ENCODE measurements around the gene PSTPIP1.
A peak's percentile ranks its signal among the peaks of the same experiment; 100 is the strongest.

The PSTPIP1 gene

GRCh38 chr15:76998663-76999285, 3.8 kb downstream of the PSTPIP1 start:
- no peak for DNase-seq (ENCODE audit: low read depth in 2 of 2)

GRCh38 chr15:76999996-77000395, 5.1 kb downstream of the PSTPIP1 start:
- no peak for DNase-seq (ENCODE audit: low read depth in 2 of 2)

GRCh38 chr15:77001351-77001750, 6.4 kb downstream of the PSTPIP1 start:
- no peak for DNase-seq (ENCODE audit: low read depth in 2 of 2)

GRCh38 chr15:77001966-77002365, 7.0 kb downstream of the PSTPIP1 start:
- no peak for DNase-seq (ENCODE audit: low read depth in 2 of 2)

GRCh38 chr15:77002436-77002835, 7.5 kb downstream of the PSTPIP1 start:
- DNase-seq (ENCODE audit: low read depth in 2 of 2) = no peak

GRCh38 chr15:77002954-77003912, 8.3 kb downstream of the PSTPIP1 start:
- peak; percentile 60 to 73 for DNase-seq (ENCODE audit: low read depth in 2 of 2)

GRCh38 chr15:77004189-77004588, 9.3 kb downstream of the PSTPIP1 start:
- no peak for DNase-seq (ENCODE audit: low read depth in 2 of 2)

GRCh38 chr15:77009176-77009575, 14.2 kb downstream of the PSTPIP1 start:
- no peak for DNase-seq (ENCODE audit: low read depth in 2 of 2)

- DNase-seq (ENCODE audit: low read depth in 2 of 2) = no peak
Observed at GRCh38 chr15:77009646-77010311, 14.9 kb downstream of the PSTPIP1 start.

GRCh38 chr15:77010312-77010686, 15.4 kb downstream of the PSTPIP1 start:
- DNase-seq (ENCODE audit: low read depth in 2 of 2) = no peak

- no peak for DNase-seq (ENCODE audit: low read depth in 2 of 2)
Observed at GRCh38 chr15:77010857-77011256, 15.9 kb downstream of the PSTPIP1 start.

- no peak for DNase-seq (ENCODE audit: low read depth in 2 of 2)
Observed at GRCh38 chr15:77012117-77012712, 17.3 kb downstream of the PSTPIP1 start.

- no peak for DNase-seq (ENCODE audit: low read depth in 2 of 2)
Observed at GRCh38 chr15:77012868-77013267, 17.9 kb downstream of the PSTPIP1 start.

GRCh38 chr15:77013776-77014131, 18.8 kb downstream of the PSTPIP1 start:
- DNase-seq (ENCODE audit: low read depth in 2 of 2) = peak; percentile 89 to 91

- no peak for DNase-seq (ENCODE audit: low read depth in 2 of 2)
Observed at GRCh38 chr15:77014132-77015081, 19.5 kb downstream of the PSTPIP1 start.

- DNase-seq (ENCODE audit: low read depth in 2 of 2) = no peak
Observed at GRCh38 chr15:77015646-77016320, 20.9 kb downstream of the PSTPIP1 start.

GRCh38 chr15:77016321-77016695, 21.4 kb downstream of the PSTPIP1 start:
- DNase-seq (ENCODE audit: low read depth in 2 of 2) = no peak

- no peak for DNase-seq (ENCODE audit: low read depth in 2 of 2)
Observed at GRCh38 chr15:77017091-77017660, 22.2 kb downstream of the PSTPIP1 start.

GRCh38 chr15:77017761-77018720, 23.1 kb downstream of the PSTPIP1 start:
- no peak for DNase-seq (ENCODE audit: low read depth in 2 of 2)
